H1 (cell line): ENCODE results near the gene TOGARAM1.

Source experiments
- CREB1 ChIP-seq: IDR thresholded peaks from 2 replicates; pipeline ENCODE4 v1.6.1; 2012; ENCODE audit warnings: inconsistent platforms
- EP300 ChIP-seq, 2 experiments: IDR thresholded peaks; 1 replicate in 1 of 2; 2 replicates in 1 of 2; pipeline ENCODE4 v1.6.1; 2011 to 2012; ENCODE audit warnings: low read depth in 2 of 2, low read length in 2 of 2, mild to moderate bottlenecking in 2 of 2, borderline replicate concordance in 1 of 2, inconsistent platforms in 1 of 2, moderate library complexity in 1 of 2
- JUN ChIP-seq: IDR thresholded peaks from 2 replicates; pipeline ENCODE4 v1.6.1; 2011; ENCODE audit warnings: low read depth, mild to moderate bottlenecking, improper control_type of control experiment, low read length
- KDM1A ChIP-seq: fragments of 200-600, 300-600 bp; sonication (generic); IDR thresholded peaks from 2 replicates; pipeline ENCODE4 v1.7.1; 2016; ENCODE audit warnings: mild to moderate bottlenecking, low read length, borderline replicate concordance
- MAFK ChIP-seq: IDR thresholded peaks from 2 replicates; pipeline ENCODE4 v1.6.1; 2012; ENCODE audit warnings: low read depth, mild to moderate bottlenecking, improper control_type of control experiment, low read length
- PHF8 ChIP-seq: fragments of 200-600 bp; sonication (generic); conservative IDR thresholded peaks from 2 replicates; pipeline ENCODE4 v1.7.1; 2012; ENCODE audit warnings: low read depth, mild to moderate bottlenecking, inconsistent platforms, low read length, moderate library complexity
- POLR2A ChIP-seq, 2 experiments: IDR thresholded peaks; 1 replicate in 1 of 2; 2 replicates in 1 of 2; pipeline ENCODE4 v1.6.1; 2011; ENCODE audit warnings: low read depth in 2 of 2, low read length in 2 of 2, mild to moderate bottlenecking in 2 of 2; ENCODE audit errors: control extremely low read depth in 1 of 2
- POLR2AphosphoS5 ChIP-seq: IDR thresholded peaks from 2 replicates; pipeline ENCODE4 v1.6.1; 2011; ENCODE audit warnings: low read depth, low read length
- RFX5 ChIP-seq: IDR thresholded peaks from 2 replicates; pipeline ENCODE4 v1.6.1; 2011; ENCODE audit warnings: low read depth, low read length, improper control_type of control experiment, borderline replicate concordance
- SIN3A ChIP-seq, 2 experiments: IDR thresholded peaks in 1 of 2; conservative IDR thresholded peaks in 1 of 2; 2 replicates each; pipeline ENCODE4 v1.6.1; 2011 to 2012; ENCODE audit warnings: low read length in 2 of 2, improper control_type of control experiment in 1 of 2, low read depth in 1 of 2, mild to moderate bottlenecking in 1 of 2
- YY1 ChIP-seq: IDR thresholded peaks from 2 replicates; pipeline ENCODE4 v1.6.1; 2011; ENCODE audit warnings: low read depth, mild to moderate bottlenecking, low read length
- ZNF274 ChIP-seq: IDR thresholded peaks from 2 replicates; pipeline ENCODE4 v1.7.0; 2012; ENCODE audit warnings: low read length, borderline replicate concordance; ENCODE audit errors: extremely low read depth
- TF ChIP-seq, protein P1 (sequence below), 3 experiments: IDR thresholded peaks; 1 replicate in 2 of 3; 2 replicates in 1 of 3; pipeline versions ENCODE4 v1.5.1 to v1.6.1; 2011; ENCODE audit warnings: low read length in 3 of 3, mild to moderate bottlenecking in 3 of 3, inconsistent platforms in 2 of 3, low read depth in 1 of 3, moderate library complexity in 1 of 3; ENCODE audit not compliant: insufficient read depth in 1 of 3; ENCODE audit errors: control extremely low read depth in 1 of 3
- TF ChIP-seq, protein P2 (sequence below): IDR thresholded peaks from 2 replicates; pipeline ENCODE4 v1.6.1; 2012; ENCODE audit warnings: inconsistent platforms

GRCh38 chr14:44968714-44969113 lies 6.7 kb downstream of the TOGARAM1 start:
- no peak for TF ChIP-seq RFX5
- no peak for TF ChIP-seq KDM1A
- TF ChIP-seq POLR2AphosphoS5, result no peak
- TF ChIP-seq, protein P1, sequence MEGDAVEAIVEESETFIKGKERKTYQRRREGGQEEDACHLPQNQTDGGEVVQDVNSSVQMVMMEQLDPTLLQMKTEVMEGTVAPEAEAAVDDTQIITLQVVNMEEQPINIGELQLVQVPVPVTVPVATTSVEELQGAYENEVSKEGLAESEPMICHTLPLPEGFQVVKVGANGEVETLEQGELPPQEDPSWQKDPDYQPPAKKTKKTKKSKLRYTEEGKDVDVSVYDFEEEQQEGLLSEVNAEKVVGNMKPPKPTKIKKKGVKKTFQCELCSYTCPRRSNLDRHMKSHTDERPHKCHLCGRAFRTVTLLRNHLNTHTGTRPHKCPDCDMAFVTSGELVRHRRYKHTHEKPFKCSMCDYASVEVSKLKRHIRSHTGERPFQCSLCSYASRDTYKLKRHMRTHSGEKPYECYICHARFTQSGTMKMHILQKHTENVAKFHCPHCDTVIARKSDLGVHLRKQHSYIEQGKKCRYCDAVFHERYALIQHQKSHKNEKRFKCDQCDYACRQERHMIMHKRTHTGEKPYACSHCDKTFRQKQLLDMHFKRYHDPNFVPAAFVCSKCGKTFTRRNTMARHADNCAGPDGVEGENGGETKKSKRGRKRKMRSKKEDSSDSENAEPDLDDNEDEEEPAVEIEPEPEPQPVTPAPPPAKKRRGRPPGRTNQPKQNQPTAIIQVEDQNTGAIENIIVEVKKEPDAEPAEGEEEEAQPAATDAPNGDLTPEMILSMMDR (IDR thresholded peaks at IDR 0.05; ENCODE audit: control extremely low read depth in 1 of 3, insufficient read depth in 1 of 3, low read depth in 1 of 3, low read length in 3 of 3), result no peak
- no peak for TF ChIP-seq MAFK
- no peak for TF ChIP-seq PHF8
- TF ChIP-seq CREB1, result no peak
- TF ChIP-seq POLR2A (IDR thresholded peaks at IDR 0.05; ENCODE audit: control extremely low read depth in 1 of 2, low read depth in 2 of 2, low read length in 2 of 2), result no peak
- TF ChIP-seq EP300 (IDR thresholded peaks at IDR 0.05; ENCODE audit: borderline replicate concordance in 1 of 2, low read depth in 2 of 2, low read length in 2 of 2), result no peak
- TF ChIP-seq, protein P2, sequence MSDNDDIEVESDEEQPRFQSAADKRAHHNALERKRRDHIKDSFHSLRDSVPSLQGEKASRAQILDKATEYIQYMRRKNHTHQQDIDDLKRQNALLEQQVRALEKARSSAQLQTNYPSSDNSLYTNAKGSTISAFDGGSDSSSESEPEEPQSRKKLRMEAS, result no peak
- no peak for TF ChIP-seq SIN3A (conservative IDR thresholded peaks at IDR 0.05 in 1 of 2, IDR thresholded peaks at IDR 0.05 in 1 of 2; ENCODE audit: low read depth in 1 of 2, low read length in 2 of 2)
- TF ChIP-seq ZNF274, result no peak
- no peak for TF ChIP-seq YY1
- no peak for TF ChIP-seq JUN
